IPS-NIHi11 (cell line): ENCODE measurements around the gene ECHDC1.
"Not testable (repeated sequence)": the region's sequence is repeated elsewhere in the genome, so short reads cannot be mapped to it uniquely, and the experiment has no call there.

Source experiments
- DNase-seq: peaks from one replicate; pipeline ENCODE4 v3.0.0; 2012; ENCODE audit warnings: mixed read lengths, low spot score

The ECHDC1 gene

GRCh38 chr6:127342946-127343808 lies at the start of gene ECHDC1:
ECHDC1 (minus strand) TSS chr6:127343609; CDS start chr6:127331028, 12,581 bp downstream.
- peak; percentile 58 for DNase-seq

- DNase-seq: no peak
Measured at GRCh38 chr6:127392301-127392700, 48.9 kb upstream of the ECHDC1 start.

- no peak for DNase-seq
Measured at GRCh38 chr6:127391094-127391953, 47.9 kb upstream of the ECHDC1 start.

- no peak for DNase-seq
Measured at GRCh38 chr6:127389706-127390105, 46.3 kb upstream of the ECHDC1 start.

- DNase-seq: no peak
Measured at GRCh38 chr6:127385668-127386430, 42.4 kb upstream of the ECHDC1 start.

GRCh38 chr6:127384848-127385247 lies 41.4 kb upstream of the ECHDC1 start:
- not testable (repeated sequence) for DNase-seq

GRCh38 chr6:127383988-127384387 lies 40.6 kb upstream of the ECHDC1 start:
- DNase-seq: no peak

GRCh38 chr6:127382413-127382812 lies 39.0 kb upstream of the ECHDC1 start:
- no peak for DNase-seq

- DNase-seq: no peak
Measured at GRCh38 chr6:127381384-127381783, 38.0 kb upstream of the ECHDC1 start.

- DNase-seq: no peak
Measured at GRCh38 chr6:127376685-127377084, 33.3 kb upstream of the ECHDC1 start.

- DNase-seq: no peak
Measured at GRCh38 chr6:127367023-127367375, 23.6 kb upstream of the ECHDC1 start.

- peak; percentile 33 for DNase-seq
Measured at GRCh38 chr6:127366282-127367022, 23.0 kb upstream of the ECHDC1 start.

GRCh38 chr6:127365874-127366273 lies 22.5 kb upstream of the ECHDC1 start:
- no peak for DNase-seq

GRCh38 chr6:127352524-127352923 lies 9.1 kb upstream of the ECHDC1 start:
- DNase-seq: no peak

GRCh38 chr6:127349980-127350379 lies 6.6 kb upstream of the ECHDC1 start:
- DNase-seq: no peak

- no peak for DNase-seq
Measured at GRCh38 chr6:127348028-127348661, 4.7 kb upstream of the ECHDC1 start.

GRCh38 chr6:127347178-127347577 lies 3.8 kb upstream of the ECHDC1 start:
- DNase-seq: no peak

GRCh38 chr6:127345521-127345920 lies 2.1 kb upstream of the ECHDC1 start:
- DNase-seq: no peak

GRCh38 chr6:127343809-127344659 lies 625 bp upstream of the ECHDC1 start:
- peak; percentile 15 for DNase-seq

- DNase-seq: peak; percentile 15
Measured at GRCh38 chr6:127342296-127342945, 988 bp downstream of the ECHDC1 start.
